NCI-H2196 (cell line): ENCODE data around the gene OVCH2.

Source experiments
- DNase-seq: peaks from one replicate; lab custom pipeline; 2025; ENCODE audit not compliant: unreplicated experiment; lab: John Stamatoyannopoulos, UW

Gene OVCH2

GRCh38 chr11:7640816-7641215, 65.5 kb downstream of the OVCH2 start:
- no peak for DNase-seq

DNA sequence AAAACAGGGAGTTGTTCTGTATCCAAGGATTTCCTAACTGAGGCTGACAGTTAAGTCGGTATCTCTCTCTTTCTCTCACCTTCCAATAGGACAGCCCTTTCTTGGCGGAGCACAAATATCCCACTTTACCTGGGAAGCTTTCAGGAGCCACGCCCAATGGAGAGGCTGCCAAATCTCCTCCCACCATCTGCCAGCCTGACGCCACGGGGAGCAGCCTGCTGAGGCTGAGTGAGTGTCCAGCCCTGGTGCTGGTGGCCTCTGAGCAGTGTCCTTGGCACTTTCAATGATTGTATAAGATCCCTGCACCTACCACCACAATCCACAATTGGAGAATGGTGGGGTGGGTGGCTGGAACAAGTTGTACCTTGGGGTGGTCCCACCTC, 66.6 kb downstream of the OVCH2 start:
- no peak for DNase-seq
